Measurements from ENCODE around the gene INKA2. TPM values are rescaled to one million over a fixed set of nuclear protein-coding genes. Genes with fewer than 3 reads are reported as not detected.
A peak's percentile ranks its signal among the peaks of the same experiment; 100 is the strongest.

The INKA2 gene
- total RNA-seq (1 to 10 TPM in 2 of 5 experiments, under 1 TPM in 1, not detected in 2; 0.94 to 5.6 (median 2.3) TPM), polyA plus RNA-seq (not detected), total RNA-seq (0.81 reads per million)

- Mint-ChIP-seq H3K4me1 (peaks cover 15 to 21% (median 16%) of the 10 kb centered on the region in 7 donors), H3K27me3 (peaks cover 20 to 46% (median 30%) of the 10 kb centered on the region in 5 donors), H3K9me3 (no peaks in the 10 kb centered on the region), H3K27ac (peak within 1 kb of the TSS in 6 of 9 donors; percentile 33 to 71 (median 55)), H3K4me3 (peak within 1 kb of the TSS; percentile 82 to 95 (median 88)), H3K36me3 (no peaks in the 10 kb centered on the region)
- no peaks in the 10 kb centered on the region for H3K36me3 ChIP-seq (ENCODE audit: control insufficient read depth in 2 of 3, insufficient read depth in 3 of 3, low read length in 3 of 3)
- peaks cover 8 to 10% of the 10 kb centered on the region in 2 donors for H3K4me1 ChIP-seq (ENCODE audit: control insufficient read depth in 2 of 2, insufficient read depth in 2 of 2, low read length in 2 of 2)
- POLR2A ChIA-PET: interaction anchor here (1.1 to 1.9 kb wide), 3 partner anchors 10 to 231 kb away, joined by 3 to 6 read pairs (median 3); no protein-coding TSS in a partner anchor
- intact Hi-C loops (cut with micrococcal nuclease): loop anchor here (1.0 to 5.0 kb wide), 7 partner anchors 8 to 537 kb away; partner anchors contain the start of genes DDX20 (in 2 of the 2), ATP5PB (in 1 of the 2), DENND2D (in 1 of the 2) and WDR77 (in 1 of the 2)
- ATAC-seq (peak; percentile 84), DNase-seq (peak in 7 of 9 donors; percentile 22 to 87 (median 33))
- CTCF ChIA-PET: interaction anchor here (0.7 to 1.5 kb wide), 3 partner anchors 12 to 30 kb away, joined by 3 to 4 read pairs (median 3); no protein-coding TSS in a partner anchor
- peaks cover 6 to 17% of the 10 kb centered on the region in 2 donors for H3K27me3 ChIP-seq (ENCODE audit: control insufficient read depth in 2 of 2, insufficient read depth in 2 of 2, low read length in 2 of 2)
- no peak within 1 kb of the TSS for H3K27ac ChIP-seq (ENCODE audit: low read depth, low read length)
- no peaks in the 10 kb centered on the region for H3K9me3 ChIP-seq (ENCODE audit: control insufficient read depth in 2 of 3, low read length in 3 of 3)
- peak within 1 kb of the TSS; percentile 75 for H3K4me3 ChIP-seq (ENCODE audit: low read length)
Measured at GRCh38 chr1:111739194-111739924, at the start of gene INKA2. TSS of gene INKA2 (minus strand) at chr1:111739395. CDS start at chr1:111739242, 153 bp downstream.

GRCh38 chr1:111786669-111787207 is 47.5 kb upstream of the INKA2 start:
- CTCF ChIA-PET: no interaction called here
- Histone ChIP-seq H3K27ac (ENCODE audit: low read depth, low read length) (no peak overlapping the region), H3K9me3 (ENCODE audit: control insufficient read depth in 2 of 3, low read length in 3 of 3) (no peaks in the 10 kb centered on the region), H3K27me3 (ENCODE audit: control insufficient read depth in 2 of 2, insufficient read depth in 2 of 2, low read length in 2 of 2) (no peaks in the 10 kb centered on the region), H3K36me3 (ENCODE audit: control insufficient read depth in 2 of 3, insufficient read depth in 3 of 3, low read length in 3 of 3) (no peaks in the 10 kb centered on the region), H3K4me3 (ENCODE audit: low read length) (no peak overlapping the region), H3K4me1 (ENCODE audit: control insufficient read depth in 2 of 2, insufficient read depth in 2 of 2, low read length in 2 of 2) (no peaks in the 10 kb centered on the region)
- H3K27ac Mint-ChIP-seq: no peak overlapping the region
- ATAC-seq: no peak
- H3K9me3 Mint-ChIP-seq: peaks cover 0 to 3% (median 0%) of the 10 kb centered on the region in 11 donors
- peaks cover 0 to under 1% (median 0%) of the 10 kb centered on the region in 7 donors for H3K4me1 Mint-ChIP-seq
- H3K36me3 Mint-ChIP-seq: peaks cover 0 to 6% (median 0%) of the 10 kb centered on the region in 5 donors
- H3K27me3 Mint-ChIP-seq: peaks cover 0 to 38% (median 16%) of the 10 kb centered on the region in 5 donors
- POLR2A ChIA-PET: no interaction called here
- H3K4me3 Mint-ChIP-seq: no peak overlapping the region
- intact Hi-C loops (cut with micrococcal nuclease): no loop called here
- no peak for DNase-seq

- Histone ChIP-seq H3K9me3 (ENCODE audit: control insufficient read depth in 2 of 3, low read length in 3 of 3) (no peaks in the 10 kb centered on the region), H3K4me3 (ENCODE audit: low read length) (no peak overlapping the region), H3K36me3 (ENCODE audit: control insufficient read depth in 2 of 3, insufficient read depth in 3 of 3, low read length in 3 of 3) (no peaks in the 10 kb centered on the region), H3K27ac (ENCODE audit: low read depth, low read length) (no peak overlapping the region), H3K4me1 (ENCODE audit: control insufficient read depth in 2 of 2, insufficient read depth in 2 of 2, low read length in 2 of 2) (no peaks in the 10 kb centered on the region), H3K27me3 (ENCODE audit: control insufficient read depth in 2 of 2, insufficient read depth in 2 of 2, low read length in 2 of 2) (no peaks in the 10 kb centered on the region)
- H3K36me3 Mint-ChIP-seq: peaks cover 0 to 18% (median 0%) of the 10 kb centered on the region in 5 donors
- ATAC-seq: no peak
- CTCF ChIA-PET: no interaction called here
- H3K4me1 Mint-ChIP-seq: no peaks in the 10 kb centered on the region
- H3K27me3 Mint-ChIP-seq: peaks cover 0 to 28% (median 14%) of the 10 kb centered on the region in 5 donors
- POLR2A ChIA-PET: interaction anchor here (0.6 kb wide), 1 partner anchor 13 kb away, joined by 3 read pairs; no protein-coding TSS in a partner anchor
- peaks cover 0 to 3% (median 0%) of the 10 kb centered on the region in 11 donors for H3K9me3 Mint-ChIP-seq
- intact Hi-C loops (cut with micrococcal nuclease): no loop called here
- no peak overlapping the region for H3K27ac Mint-ChIP-seq
- no peak for DNase-seq
- H3K4me3 Mint-ChIP-seq: no peak overlapping the region
Measured at GRCh38 chr1:111784273-111784901, 45.2 kb upstream of the INKA2 start.

- H3K36me3 ChIP-seq (ENCODE audit: control insufficient read depth in 2 of 3, insufficient read depth in 3 of 3, low read length in 3 of 3): no peaks in the 10 kb centered on the region
- H3K36me3 Mint-ChIP-seq: peaks cover 0 to 33% (median 7%) of the 10 kb centered on the region in 5 donors
- POLR2A ChIA-PET: interaction anchor here (0.6 kb wide), 1 partner anchor 297 kb away, joined by 3 read pairs; no protein-coding TSS in a partner anchor
- H3K27me3 Mint-ChIP-seq: peaks cover 0 to 14% (median 0%) of the 10 kb centered on the region in 5 donors
- H3K27me3 ChIP-seq (ENCODE audit: control insufficient read depth in 2 of 2, insufficient read depth in 2 of 2, low read length in 2 of 2): no peaks in the 10 kb centered on the region
- H3K4me1 Mint-ChIP-seq: no peaks in the 10 kb centered on the region
- no peak overlapping the region for H3K4me3 ChIP-seq (ENCODE audit: low read length)
- peaks cover 0 to 1% (median 0%) of the 10 kb centered on the region in 11 donors for H3K9me3 Mint-ChIP-seq
- no peak overlapping the region for H3K4me3 Mint-ChIP-seq
- intact Hi-C loops (cut with micrococcal nuclease): no loop called here
- H3K27ac Mint-ChIP-seq: no peak overlapping the region
- ATAC-seq (no peak), DNase-seq (no peak)
- CTCF ChIA-PET: no interaction called here
- H3K27ac ChIP-seq (ENCODE audit: low read depth, low read length): no peak overlapping the region
- no peaks in the 10 kb centered on the region for H3K9me3 ChIP-seq (ENCODE audit: control insufficient read depth in 2 of 3, low read length in 3 of 3)
- no peaks in the 10 kb centered on the region for H3K4me1 ChIP-seq (ENCODE audit: control insufficient read depth in 2 of 2, insufficient read depth in 2 of 2, low read length in 2 of 2)
Measured at GRCh38 chr1:111779546-111779945, 40.4 kb upstream of the INKA2 start.

- DNase-seq (no peak), ATAC-seq (no peak)
- Mint-ChIP-seq H3K4me3 (no peak overlapping the region), H3K36me3 (peaks cover 0 to 33% (median 7%) of the 10 kb centered on the region in 5 donors), H3K27ac (no peak overlapping the region), H3K9me3 (peaks cover 0 to 1% (median 0%) of the 10 kb centered on the region in 11 donors), H3K27me3 (peaks cover 0 to 13% (median 0%) of the 10 kb centered on the region in 5 donors), H3K4me1 (no peaks in the 10 kb centered on the region)
- Histone ChIP-seq H3K9me3 (ENCODE audit: control insufficient read depth in 2 of 3, low read length in 3 of 3) (no peaks in the 10 kb centered on the region), H3K36me3 (ENCODE audit: control insufficient read depth in 2 of 3, insufficient read depth in 3 of 3, low read length in 3 of 3) (no peaks in the 10 kb centered on the region), H3K27ac (ENCODE audit: low read depth, low read length) (no peak overlapping the region), H3K4me1 (ENCODE audit: control insufficient read depth in 2 of 2, insufficient read depth in 2 of 2, low read length in 2 of 2) (no peaks in the 10 kb centered on the region), H3K4me3 (ENCODE audit: low read length) (no peak overlapping the region), H3K27me3 (ENCODE audit: control insufficient read depth in 2 of 2, insufficient read depth in 2 of 2, low read length in 2 of 2) (no peaks in the 10 kb centered on the region)
- intact Hi-C loops (cut with micrococcal nuclease): no loop called here
- CTCF ChIA-PET: no interaction called here
- POLR2A ChIA-PET: no interaction called here
Measured at GRCh38 chr1:111778541-111779051, 39.4 kb upstream of the INKA2 start.

- no peak for DNase-seq
- H3K9me3 Mint-ChIP-seq: no peaks in the 10 kb centered on the region
- Histone ChIP-seq H3K4me1 (ENCODE audit: control insufficient read depth in 2 of 2, insufficient read depth in 2 of 2, low read length in 2 of 2) (no peaks in the 10 kb centered on the region), H3K4me3 (ENCODE audit: low read length) (no peak overlapping the region), H3K9me3 (ENCODE audit: control insufficient read depth in 2 of 3, low read length in 3 of 3) (no peaks in the 10 kb centered on the region), H3K27ac (ENCODE audit: low read depth, low read length) (no peak overlapping the region), H3K27me3 (ENCODE audit: control insufficient read depth in 2 of 2, insufficient read depth in 2 of 2, low read length in 2 of 2) (no peaks in the 10 kb centered on the region), H3K36me3 (ENCODE audit: control insufficient read depth in 2 of 3, insufficient read depth in 3 of 3, low read length in 3 of 3) (no peaks in the 10 kb centered on the region)
- CTCF ChIA-PET: no interaction called here
- intact Hi-C loops (cut with micrococcal nuclease): no loop called here
- ATAC-seq: no peak
- H3K4me3 Mint-ChIP-seq: no peak overlapping the region
- H3K36me3 Mint-ChIP-seq: peaks cover 0 to 31% (median 7%) of the 10 kb centered on the region in 5 donors
- no peak overlapping the region for H3K27ac Mint-ChIP-seq
- H3K4me1 Mint-ChIP-seq: no peaks in the 10 kb centered on the region
- POLR2A ChIA-PET: no interaction called here
- H3K27me3 Mint-ChIP-seq: peaks cover 0 to 8% (median 0%) of the 10 kb centered on the region in 5 donors
Measured at GRCh38 chr1:111778066-111778465, 38.9 kb upstream of the INKA2 start.

Data from naive thymus-derived CD4-positive, alpha-beta T cell (primary cell).